HCT116 (cell line): Measurements from ENCODE around the gene CCNJL. TPM values are rescaled to one million over a fixed set of nuclear protein-coding genes. Genes with fewer than 3 reads are reported as not detected.
"Not testable (repeated sequence)": the region's sequence is repeated elsewhere in the genome, so short reads cannot be mapped to it uniquely, and the experiment has no call there.

ENCODE experiments used
- ATAC-seq: fragments of 200-7000 bp; cut with Tn5 transposase; 2 replicates; pipeline ENCODE4 v1.9.1; 2020; ENCODE audit warnings: mild to moderate bottlenecking, moderate library complexity
- BruUV-seq: library from RNA; stranded (reverse); fragments of 400-500 nt; replicated peaks from 2 replicates; lab custom pipeline; 2021; lab: Mats Ljungman, UMichigan
- CTCF ChIA-PET: fragments of 300-600 bp; sonication (Branson Sonifier 250); formaldehyde crosslinking; loops from one replicate; lab custom pipeline; 2021; ENCODE audit warnings: antibody characterized with exemption; lab: Charles Lee
- POLR2A ChIA-PET: fragments of 300-600, 350-600 bp; sonication (Branson Sonifier 250); formaldehyde crosslinking; loops from one replicate; lab custom pipeline; 2021; ENCODE audit warnings: antibody characterized with exemption; lab: Charles Lee
- RAD21 ChIA-PET, 2 experiments: fragments of 300-600 bp; sonication (Branson Sonifier 250); formaldehyde crosslinking; loops; one replicate each; lab custom pipeline; 2023; ENCODE audit warnings: low total read pairs in 2 of 2; ENCODE audit not compliant: uncharacterized antibody in 2 of 2, unreplicated experiment in 2 of 2, low non-redundant PET in 1 of 2; lab: Charles Lee
- DNase-seq: peaks from one replicate; pipeline ENCODE4 v3.0.0-alpha.2; 2010; ENCODE audit warnings: low read depth, low spot score
- H2AFZ ChIP-seq: fragments of 200-600 bp; shearing (Covaris generic), sonication (generic); 2 replicates; pipeline ENCODE4 v1.6.1; 2017; ENCODE audit warnings: low read depth, mixed run types, mixed read lengths, antibody characterized with exemption, low read length; ENCODE audit not compliant: poor library complexity, severe bottlenecking
- H3K27ac ChIP-seq: 2 replicates; pipeline ENCODE4 v1.5.1; 2012; ENCODE audit warnings: low read depth, low read length
- H3K27me3 ChIP-seq: fragments of 200-600 bp; sonication (generic); 2 replicates; pipeline ENCODE4 v1.6.1; 2016; ENCODE audit warnings: mixed run types, low read length, mixed read lengths; ENCODE audit not compliant: insufficient read depth
- H3K36me3 ChIP-seq, 2 experiments: fragments of 200-500 bp in 1 of 2; fragments of 200-600 bp in 1 of 2; sonication (Bioruptor generic) in 1 of 2; sonication (generic) in 1 of 2; 2 replicates each; pipeline versions ENCODE4 v1.5.1 to v1.6.1; 2014 to 2016; ENCODE audit warnings: low read length in 2 of 2, inconsistent platforms in 1 of 2, mixed read lengths in 1 of 2, mixed run types in 1 of 2; ENCODE audit not compliant: insufficient read depth in 2 of 2, control insufficient read depth in 1 of 2
- H3K4me1 ChIP-seq, 2 experiments: fragments of 200-600 bp in 1 of 2; sonication (generic) in 1 of 2; 2 replicates each; pipeline versions ENCODE4 v1.5.1 to v1.6.1; 2012 to 2017; ENCODE audit warnings: low read length in 2 of 2, inconsistent platforms in 1 of 2, mild to moderate bottlenecking in 1 of 2, mixed read lengths in 1 of 2, mixed run types in 1 of 2, moderate library complexity in 1 of 2; ENCODE audit not compliant: insufficient read depth in 2 of 2, control insufficient read depth in 1 of 2
- H3K4me2 ChIP-seq: fragments of 200-600 bp; sonication (generic); 2 replicates; pipeline ENCODE4 v1.6.1; 2017; ENCODE audit warnings: mixed run types, low read length, mixed read lengths
- H3K4me3 ChIP-seq, 2 experiments: fragments of 200-600 bp in 1 of 2; sonication (generic) in 1 of 2; replicated peaks in 1 of 2; 2 replicates each; pipeline ENCODE4 v1.5.1; 2011 to 2016; ENCODE audit warnings: low read length in 2 of 2, control low read depth in 1 of 2, low read depth in 1 of 2, mild to moderate bottlenecking in 1 of 2, mixed read lengths in 1 of 2, mixed run types in 1 of 2
- H3K79me2 ChIP-seq: fragments of 200-600 bp; sonication (generic); 2 replicates; pipeline ENCODE4 v1.6.1; 2017; ENCODE audit warnings: mild to moderate bottlenecking, mixed run types, low read length, moderate library complexity, mixed read lengths; ENCODE audit not compliant: insufficient read depth
- H3K9ac ChIP-seq: fragments of 200-600 bp; sonication (generic); 2 replicates; pipeline ENCODE4 v1.6.1; 2016; ENCODE audit warnings: low read length, mixed read lengths
- H3K9me2 ChIP-seq: fragments of 200-600 bp; sonication (generic), shearing (Covaris generic); 2 replicates; pipeline ENCODE4 v1.6.1; 2017; ENCODE audit warnings: mixed run types, mild to moderate bottlenecking, moderate library complexity; ENCODE audit not compliant: insufficient read depth
- H3K9me3 ChIP-seq, 2 experiments: fragments of 200-500 bp in 1 of 2; fragments of 200-600 bp in 1 of 2; sonication (Bioruptor generic) in 1 of 2; sonication (generic) in 1 of 2; 2 replicates each; pipeline ENCODE4 v1.6.1; 2014 to 2017; ENCODE audit warnings: low read length in 2 of 2, mixed read lengths in 2 of 2, inconsistent platforms in 1 of 2, low read depth in 1 of 2, mild to moderate bottlenecking in 1 of 2, mixed run types in 1 of 2, moderate library complexity in 1 of 2; ENCODE audit not compliant: control insufficient read depth in 1 of 2, insufficient read depth in 1 of 2
- H4K20me1 ChIP-seq: fragments of 200-600 bp; sonication (generic), shearing (Covaris generic); 2 replicates; pipeline ENCODE4 v1.6.1; 2017; ENCODE audit warnings: mixed run types, mild to moderate bottlenecking, moderate library complexity; ENCODE audit not compliant: insufficient read depth
- YY1 ChIP-seq: IDR thresholded peaks from 2 replicates; pipeline ENCODE4 v1.6.1; 2011; ENCODE audit warnings: low read length, low read depth, moderate library complexity, mild to moderate bottlenecking; ENCODE audit not compliant: insufficient replicate concordance; ENCODE audit errors: extremely low read depth
- ZFX ChIP-seq: fragments of 450-650 bp; IDR thresholded peaks from 2 replicates; pipeline ENCODE4 v1.6.1; 2017
- intact Hi-C: fragments of 100-400 bp; cut with micrococcal nuclease; formaldehyde crosslinking; loops from 2 replicates; pipeline ENCODE4 v1.10.0; 2022
- total RNA-seq: library from RNA; stranded (reverse); gene quantifications from one replicate; pipeline ENCODE4 v1.2.1, GENCODE V29; 2021; ENCODE audit not compliant: unreplicated experiment
- TF ChIP-seq, protein P1 (sequence below): IDR thresholded peaks from 2 replicates; pipeline ENCODE4 v1.6.1; 2012
- TF ChIP-seq, protein P2 (sequence below): IDR thresholded peaks from 2 replicates; pipeline ENCODE4 v1.6.1; 2012; ENCODE audit warnings: low read depth

Gene CCNJL
- total RNA-seq, 1 experiment from 2014 or later: 2.9 TPM

GRCh38 chr5:160342413-160342941, 30.1 kb upstream of the CCNJL start (continued):
- TF ChIP-seq, protein P1, sequence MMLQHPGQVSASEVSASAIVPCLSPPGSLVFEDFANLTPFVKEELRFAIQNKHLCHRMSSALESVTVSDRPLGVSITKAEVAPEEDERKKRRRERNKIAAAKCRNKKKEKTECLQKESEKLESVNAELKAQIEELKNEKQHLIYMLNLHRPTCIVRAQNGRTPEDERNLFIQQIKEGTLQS: no peak
- TF ChIP-seq YY1: no peak

GRCh38 chr5:160341309-160341870, 29.0 kb upstream of the CCNJL start:
- RAD21 ChIA-PET: no interaction called here
- Histone ChIP-seq H3K27me3 (no peaks in the 10 kb centered on the region), H3K9me2 (no peaks in the 10 kb centered on the region), H3K4me1 (peaks cover 0 to 7% of the 10 kb centered on the region in 2 experiments; a peak in 2 of 4 replicates), H3K4me3 (no peak overlapping the region), H2AFZ (no peak overlapping the region), H3K9me3 (no peaks in the 10 kb centered on the region), H3K36me3 (no peaks in the 10 kb centered on the region), H3K79me2 (no peaks in the 10 kb centered on the region), H3K9ac (no peak overlapping the region), H3K4me2 (no peak overlapping the region), H4K20me1 (no peaks in the 10 kb centered on the region), H3K27ac (no peak overlapping the region)
- ATAC-seq (no peak), DNase-seq (no peak)
- no TSS peak for BruUV-seq
- POLR2A ChIA-PET: no interaction called here
- CTCF ChIA-PET: no interaction called here
- TF ChIP-seq, protein P2, sequence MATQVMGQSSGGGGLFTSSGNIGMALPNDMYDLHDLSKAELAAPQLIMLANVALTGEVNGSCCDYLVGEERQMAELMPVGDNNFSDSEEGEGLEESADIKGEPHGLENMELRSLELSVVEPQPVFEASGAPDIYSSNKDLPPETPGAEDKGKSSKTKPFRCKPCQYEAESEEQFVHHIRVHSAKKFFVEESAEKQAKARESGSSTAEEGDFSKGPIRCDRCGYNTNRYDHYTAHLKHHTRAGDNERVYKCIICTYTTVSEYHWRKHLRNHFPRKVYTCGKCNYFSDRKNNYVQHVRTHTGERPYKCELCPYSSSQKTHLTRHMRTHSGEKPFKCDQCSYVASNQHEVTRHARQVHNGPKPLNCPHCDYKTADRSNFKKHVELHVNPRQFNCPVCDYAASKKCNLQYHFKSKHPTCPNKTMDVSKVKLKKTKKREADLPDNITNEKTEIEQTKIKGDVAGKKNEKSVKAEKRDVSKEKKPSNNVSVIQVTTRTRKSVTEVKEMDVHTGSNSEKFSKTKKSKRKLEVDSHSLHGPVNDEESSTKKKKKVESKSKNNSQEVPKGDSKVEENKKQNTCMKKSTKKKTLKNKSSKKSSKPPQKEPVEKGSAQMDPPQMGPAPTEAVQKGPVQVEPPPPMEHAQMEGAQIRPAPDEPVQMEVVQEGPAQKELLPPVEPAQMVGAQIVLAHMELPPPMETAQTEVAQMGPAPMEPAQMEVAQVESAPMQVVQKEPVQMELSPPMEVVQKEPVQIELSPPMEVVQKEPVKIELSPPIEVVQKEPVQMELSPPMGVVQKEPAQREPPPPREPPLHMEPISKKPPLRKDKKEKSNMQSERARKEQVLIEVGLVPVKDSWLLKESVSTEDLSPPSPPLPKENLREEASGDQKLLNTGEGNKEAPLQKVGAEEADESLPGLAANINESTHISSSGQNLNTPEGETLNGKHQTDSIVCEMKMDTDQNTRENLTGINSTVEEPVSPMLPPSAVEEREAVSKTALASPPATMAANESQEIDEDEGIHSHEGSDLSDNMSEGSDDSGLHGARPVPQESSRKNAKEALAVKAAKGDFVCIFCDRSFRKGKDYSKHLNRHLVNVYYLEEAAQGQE: no peak
- no peak for TF ChIP-seq ZFX
- intact Hi-C loops: no loop called here

DNA sequence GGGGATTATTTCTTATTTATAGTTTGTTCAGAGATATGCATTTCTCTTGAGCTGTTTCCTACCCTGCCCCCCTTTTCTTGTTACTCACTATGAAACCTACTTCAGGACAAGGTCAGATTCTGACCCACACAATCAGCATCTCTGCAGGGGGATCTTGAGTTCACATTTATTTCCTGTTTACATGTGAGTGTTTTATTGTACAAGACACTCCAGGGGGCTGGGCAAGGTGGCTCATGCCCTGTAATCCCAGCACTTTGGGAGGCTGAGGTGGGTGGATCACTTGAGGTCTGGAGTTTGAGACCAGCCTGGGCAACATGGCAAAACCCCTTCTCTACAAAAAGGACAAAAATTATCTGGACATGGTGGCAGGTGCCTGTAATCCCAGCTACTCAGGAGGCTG, 28.1 kb upstream of the CCNJL start:
- H2AFZ ChIP-seq, RAD21 ChIA-PET, H3K9me2 ChIP-seq, H3K36me3 ChIP-seq, DNase-seq, H3K79me2 ChIP-seq, H3K4me3 ChIP-seq, H3K4me2 ChIP-seq, H3K9ac ChIP-seq, H3K27me3 ChIP-seq, BruUV-seq, CTCF ChIA-PET, ATAC-seq, intact Hi-C loops, H3K27ac ChIP-seq, H3K9me3 ChIP-seq, POLR2A ChIA-PET, H4K20me1 ChIP-seq, H3K4me1 ChIP-seq: not testable (repeated sequence)
